ENCODE data around the gene PTPRM. TPM values are rescaled to one million over a fixed set of nuclear protein-coding genes. Genes with fewer than 3 reads are reported as not detected.
"Not testable (repeated sequence)": the region's sequence is repeated elsewhere in the genome, so short reads cannot be mapped to it uniquely, and the experiment has no call there.

PTPRM gene
- polyA plus RNA-seq, 4 donors, result 82.9 to 104 (median 97.8) TPM

GRCh38 chr18:8424481-8424880 lies 857.4 kb downstream of the PTPRM start:
- no peak for DNase-seq (ENCODE audit: low read depth in 4 of 4, low spot score in 3 of 4)

- no peak for DNase-seq (ENCODE audit: low read depth in 4 of 4, low spot score in 3 of 4)
Observed at GRCh38 chr18:8424917-8425725, 858.0 kb downstream of the PTPRM start.

- DNase-seq (ENCODE audit: low read depth in 4 of 4, low spot score in 3 of 4), result no peak
Observed at GRCh38 chr18:8426401-8426800, 859.3 kb downstream of the PTPRM start.

GRCh38 chr18:8427339-8427738 lies 860.2 kb downstream of the PTPRM start:
- no peak for DNase-seq (ENCODE audit: low read depth in 4 of 4, low spot score in 3 of 4)

- DNase-seq (ENCODE audit: low read depth in 4 of 4, low spot score in 3 of 4), result no peak
Observed at GRCh38 chr18:8428951-8429350, 861.8 kb downstream of the PTPRM start.

- DNase-seq (ENCODE audit: low read depth in 4 of 4, low spot score in 3 of 4), result no peak
Observed at GRCh38 chr18:8431036-8431435, 863.9 kb downstream of the PTPRM start.

- no peak for DNase-seq (ENCODE audit: low read depth in 4 of 4, low spot score in 3 of 4)
Observed at GRCh38 chr18:8433323-8433722, 866.2 kb downstream of the PTPRM start.

- DNase-seq (ENCODE audit: low read depth in 4 of 4, low spot score in 3 of 4), result no peak
Observed at GRCh38 chr18:8433771-8434170, 866.7 kb downstream of the PTPRM start.

- DNase-seq (ENCODE audit: low read depth in 4 of 4, low spot score in 3 of 4), result no peak
Observed at GRCh38 chr18:8435376-8435775, 868.3 kb downstream of the PTPRM start.

- no peak for DNase-seq (ENCODE audit: low read depth in 4 of 4, low spot score in 3 of 4)
Observed at GRCh38 chr18:8439055-8439454, 871.9 kb downstream of the PTPRM start.

GRCh38 chr18:8443505-8443904 lies 876.4 kb downstream of the PTPRM start:
- DNase-seq (ENCODE audit: low read depth in 4 of 4, low spot score in 3 of 4), result no peak

GRCh38 chr18:8446936-8447335 lies 879.8 kb downstream of the PTPRM start:
- not testable (repeated sequence) for DNase-seq (ENCODE audit: low read depth in 4 of 4, low spot score in 3 of 4)

GRCh38 chr18:8448130-8448529 lies 881.0 kb downstream of the PTPRM start:
- no peak for DNase-seq (ENCODE audit: low read depth in 4 of 4, low spot score in 3 of 4)

- DNase-seq (ENCODE audit: low read depth in 4 of 4, low spot score in 3 of 4), result no peak
Observed at GRCh38 chr18:8450013-8450412, 882.9 kb downstream of the PTPRM start.

GRCh38 chr18:8450898-8451665 lies 884.0 kb downstream of the PTPRM start:
- no peak for DNase-seq (ENCODE audit: low read depth in 4 of 4, low spot score in 3 of 4)

- no peak for DNase-seq (ENCODE audit: low read depth in 4 of 4, low spot score in 3 of 4)
Observed at GRCh38 chr18:8453528-8453927, 886.4 kb downstream of the PTPRM start.

GRCh38 chr18:8454136-8454535 lies 887.0 kb downstream of the PTPRM start:
- DNase-seq (ENCODE audit: low read depth in 4 of 4, low spot score in 3 of 4), result no peak

GRCh38 chr18:8455661-8456614 lies 888.8 kb downstream of the PTPRM start:
- no peak for DNase-seq (ENCODE audit: low read depth in 4 of 4, low spot score in 3 of 4)
